ENCODE results near the gene NBPF12. TPM values are rescaled to one million over a fixed set of nuclear protein-coding genes. Genes with fewer than 3 reads are reported as not detected.
"Not testable (repeated sequence)": the region's sequence is repeated elsewhere in the genome, so short reads cannot be mapped to it uniquely, and the experiment has no call there.

Gene NBPF12
- total RNA-seq, 1 donor from 2014 or later: 3.0 TPM

- DNase-seq (ENCODE audit: low read depth in 2 of 2): not testable (repeated sequence)
Observed at GRCh38 chr1:146986450-146986849, 48.3 kb downstream of the NBPF12 start.

GRCh38 chr1:146987502-146987901 lies 49.4 kb downstream of the NBPF12 start:
- not testable (repeated sequence) for DNase-seq (ENCODE audit: low read depth in 2 of 2)

GRCh38 chr1:146989455-146989854 lies 51.3 kb downstream of the NBPF12 start:
- not testable (repeated sequence) for DNase-seq (ENCODE audit: low read depth in 2 of 2)

- DNase-seq (ENCODE audit: low read depth in 2 of 2): not testable (repeated sequence)
Observed at GRCh38 chr1:147008495-147008894, 70.4 kb downstream of the NBPF12 start.

GRCh38 chr1:147026975-147027374 lies 88.9 kb downstream of the NBPF12 start:
- not testable (repeated sequence) for DNase-seq (ENCODE audit: low read depth in 2 of 2)

- DNase-seq (ENCODE audit: low read depth in 2 of 2): not testable (repeated sequence)
Observed at GRCh38 chr1:147030066-147030653, 92.0 kb downstream of the NBPF12 start.

- no peak for DNase-seq (ENCODE audit: low read depth in 2 of 2)
Observed at GRCh38 chr1:147039916-147040315, 101.8 kb downstream of the NBPF12 start.

- DNase-seq (ENCODE audit: low read depth in 2 of 2): not testable (repeated sequence)
Observed at GRCh38 chr1:147042891-147043290, 104.8 kb downstream of the NBPF12 start.

GRCh38 chr1:147044511-147044910 lies 106.4 kb downstream of the NBPF12 start:
- DNase-seq (ENCODE audit: low read depth in 2 of 2): not testable (repeated sequence)

Other genes starting within 250 kb of the NBPF12 start
- 3.0 and 3.3 TPM in 2 replicates for gene PRKAB2, start 234.1 kb downstream of the NBPF12 start, total RNA-seq